Activated CD8-positive, alpha-beta memory T cell treated with anti-CD3 and anti-CD28 coated beads for 36 hours (primary cell): ENCODE data around the gene FOXD2. TPM values are rescaled to one million over a fixed set of nuclear protein-coding genes. Genes with fewer than 3 reads are reported as not detected.

Experiments used
- CTCF ChIA-PET: fragments of 350-600 bp; sonication (Branson Sonifier 250); formaldehyde crosslinking; loops from one replicate; lab custom pipeline; 2021; ENCODE audit warnings: antibody characterized with exemption; lab: Charles Lee
- POLR2A ChIA-PET: fragments of 350-600 bp; sonication (Branson Sonifier 250); formaldehyde crosslinking; loops from one replicate; lab custom pipeline; 2021; ENCODE audit warnings: antibody characterized with exemption; lab: Charles Lee
- total RNA-seq, 2 experiments: library from RNA; stranded (reverse); gene quantifications; one replicate each; pipeline ENCODE4 v1.2.3, GENCODE V29; 2021

The FOXD2 gene
- total RNA-seq, 2 experiments from 2014 or later: 0.06 to 0.13 TPM

DNA sequence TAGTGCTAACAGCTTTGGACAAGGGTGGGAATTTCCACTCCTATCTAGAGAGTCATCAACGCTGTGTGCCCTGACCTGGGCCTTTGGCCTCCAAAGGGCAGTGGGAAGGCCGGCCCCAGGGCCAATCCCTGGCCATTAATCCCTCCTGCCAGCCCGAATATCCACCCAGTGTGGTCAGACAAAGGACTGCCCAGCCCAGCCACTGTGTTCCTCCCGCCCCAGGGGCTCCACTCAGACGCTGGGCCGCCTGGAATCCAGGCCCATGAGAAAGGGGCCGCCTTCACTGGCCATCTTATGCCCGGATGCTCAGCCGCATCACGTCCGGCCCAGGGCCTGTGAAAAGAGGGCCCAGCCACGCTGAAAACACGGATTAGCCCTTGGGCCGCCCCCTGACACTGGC lies 25.4 kb upstream of the FOXD2 start:
- CTCF ChIA-PET: interaction anchor here (0.6 kb wide), 1 partner anchor 94 kb away, joined by 3 read pairs; no protein-coding TSS in a partner anchor
- POLR2A ChIA-PET: no interaction called here

DNA sequence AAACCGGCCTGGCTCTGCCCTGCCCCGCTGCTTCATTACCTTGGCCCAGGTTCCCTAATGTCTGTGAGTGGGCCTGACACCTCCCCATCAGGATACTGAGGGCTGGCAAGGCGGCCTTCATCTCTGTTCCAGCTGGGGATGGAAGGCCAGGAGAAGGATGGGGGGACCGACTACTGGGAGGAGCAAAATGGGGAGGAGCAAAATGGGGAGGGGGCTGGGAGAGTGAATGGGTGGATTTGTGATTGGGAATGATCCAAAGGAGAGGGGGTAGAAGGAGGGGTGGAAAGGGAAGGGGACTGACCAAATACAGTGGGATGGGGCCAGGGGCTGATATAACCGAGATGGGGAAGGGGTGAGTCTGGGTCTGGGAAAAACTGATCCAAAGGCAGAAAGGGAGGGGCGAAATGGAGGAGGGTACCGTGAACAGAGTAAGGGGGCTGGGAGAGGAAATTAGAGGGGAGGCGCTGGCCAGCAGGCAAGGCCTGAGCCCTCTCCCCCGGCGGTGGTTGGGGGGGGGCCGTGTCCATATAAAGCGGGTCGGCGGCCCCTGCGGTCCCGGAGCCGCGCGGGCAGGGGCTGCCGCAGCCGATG lies 22.0 kb upstream of the FOXD2 start, which contains the start of gene FOXE3:
Gene FOXE3, plus strand, starts transcription at position 558 of the 591 bp plus-strand sequence. Its CDS starts 31 bp downstream, at position 589.
- CTCF ChIA-PET: interaction anchor here (0.7 to 1.2 kb wide), 2 partner anchors 22 to 335 kb away, joined by 5 read pairs; partner anchors contain the start of gene FOXD2
- POLR2A ChIA-PET: no interaction called here

DNA sequence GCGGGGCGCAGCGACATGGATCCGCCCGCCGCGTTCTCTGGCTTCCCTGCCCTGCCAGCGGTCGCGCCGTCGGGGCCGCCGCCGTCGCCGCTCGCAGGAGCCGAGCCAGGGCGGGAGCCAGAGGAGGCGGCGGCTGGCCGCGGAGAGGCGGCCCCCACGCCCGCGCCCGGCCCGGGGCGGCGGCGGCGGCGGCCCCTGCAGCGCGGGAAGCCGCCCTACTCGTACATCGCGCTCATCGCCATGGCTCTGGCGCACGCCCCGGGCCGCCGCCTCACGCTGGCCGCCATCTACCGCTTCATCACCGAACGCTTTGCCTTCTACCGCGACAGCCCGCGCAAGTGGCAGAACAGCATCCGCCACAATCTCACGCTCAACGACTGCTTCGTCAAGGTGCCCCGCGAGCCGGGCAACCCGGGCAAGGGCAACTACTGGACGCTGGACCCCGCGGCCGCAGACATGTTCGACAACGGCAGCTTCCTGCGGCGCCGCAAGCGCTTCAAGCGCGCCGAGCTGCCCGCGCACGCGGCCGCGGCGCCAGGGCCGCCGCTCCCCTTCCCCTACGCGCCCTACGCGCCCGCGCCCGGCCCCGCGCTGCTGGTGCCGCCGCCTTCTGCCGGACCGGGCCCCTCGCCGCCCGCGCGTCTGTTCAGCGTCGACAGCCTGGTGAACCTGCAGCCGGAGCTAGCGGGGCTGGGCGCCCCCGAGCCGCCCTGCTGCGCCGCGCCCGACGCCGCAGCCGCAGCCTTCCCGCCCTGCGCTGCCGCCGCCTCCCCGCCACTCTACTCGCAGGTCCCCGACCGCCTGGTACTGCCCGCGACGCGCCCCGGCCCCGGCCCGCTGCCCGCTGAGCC lies 21.3 kb upstream of the FOXD2 start:
- CTCF ChIA-PET: no interaction called here
- POLR2A ChIA-PET: no interaction called here

DNA sequence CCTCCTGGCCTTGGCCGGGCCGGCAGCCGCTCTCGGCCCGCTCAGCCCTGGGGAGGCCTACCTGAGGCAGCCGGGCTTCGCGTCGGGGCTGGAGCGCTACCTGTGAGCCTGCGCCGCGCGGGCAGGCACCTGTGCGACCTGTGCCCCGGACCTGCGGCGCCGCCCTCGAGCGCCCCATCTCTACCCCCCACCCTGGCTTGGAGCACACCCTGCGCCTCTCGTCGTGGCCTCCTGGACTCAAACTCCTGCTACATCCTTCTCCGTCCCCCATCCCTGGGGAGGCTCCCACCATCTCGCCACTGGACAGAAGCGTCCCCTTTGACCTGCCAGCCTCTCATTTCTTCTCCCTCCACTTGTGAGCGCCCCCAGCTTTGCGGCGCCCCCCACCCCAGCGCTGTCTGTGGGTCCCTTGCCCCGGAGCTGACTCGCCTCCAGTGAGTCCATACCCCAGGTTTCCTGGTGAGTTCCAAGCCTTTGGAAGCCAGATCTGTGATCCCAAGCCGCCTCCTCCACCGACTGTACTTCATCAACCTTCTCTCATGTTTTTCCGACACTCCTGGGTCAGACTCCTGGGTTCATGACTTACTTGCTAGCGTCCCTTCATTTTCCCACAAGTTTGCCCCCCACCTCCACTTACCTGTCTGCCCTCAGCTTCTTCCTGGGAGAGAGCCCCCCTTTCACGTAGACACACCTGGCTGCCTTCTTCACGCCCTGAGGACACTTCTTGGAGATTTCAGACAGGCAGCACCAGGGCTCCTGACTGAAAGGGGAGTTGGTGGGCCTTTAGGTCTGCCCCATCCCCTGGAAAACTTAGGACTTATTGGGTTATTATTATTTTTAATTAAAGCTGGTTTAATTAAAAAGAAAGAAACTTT lies 20.4 kb upstream of the FOXD2 start:
- ChIA-PET CTCF (interaction anchor here (0.7 to 1.8 kb wide), 3 partner anchors 11 to 23 kb away, joined by 3 read pairs; no protein-coding TSS in a partner anchor), POLR2A (no interaction called here)

DNA sequence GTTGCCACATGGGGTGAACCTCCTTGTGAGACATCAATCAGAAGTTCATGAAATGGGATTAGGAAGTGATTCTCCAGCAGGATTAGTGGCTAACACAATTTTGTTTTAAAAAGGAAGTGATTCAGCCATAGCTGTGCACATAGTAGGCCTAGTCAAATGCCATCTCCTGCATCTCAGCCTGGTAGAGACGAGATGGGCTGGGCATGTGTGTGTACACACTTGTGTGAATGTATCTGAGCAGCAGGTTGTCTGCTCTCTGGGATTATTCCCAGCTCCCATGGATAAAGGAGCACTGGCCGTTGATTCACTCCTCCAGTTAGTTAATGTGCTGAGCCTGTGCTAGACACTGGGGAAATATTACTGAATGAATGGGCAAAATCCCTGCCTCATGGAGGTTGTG lies 19.7 kb upstream of the FOXD2 start:
- ChIA-PET CTCF (interaction anchor here (0.7 to 1.8 kb wide), 3 partner anchors 12 to 23 kb away, joined by 3 read pairs; no protein-coding TSS in a partner anchor), POLR2A (no interaction called here)

DNA sequence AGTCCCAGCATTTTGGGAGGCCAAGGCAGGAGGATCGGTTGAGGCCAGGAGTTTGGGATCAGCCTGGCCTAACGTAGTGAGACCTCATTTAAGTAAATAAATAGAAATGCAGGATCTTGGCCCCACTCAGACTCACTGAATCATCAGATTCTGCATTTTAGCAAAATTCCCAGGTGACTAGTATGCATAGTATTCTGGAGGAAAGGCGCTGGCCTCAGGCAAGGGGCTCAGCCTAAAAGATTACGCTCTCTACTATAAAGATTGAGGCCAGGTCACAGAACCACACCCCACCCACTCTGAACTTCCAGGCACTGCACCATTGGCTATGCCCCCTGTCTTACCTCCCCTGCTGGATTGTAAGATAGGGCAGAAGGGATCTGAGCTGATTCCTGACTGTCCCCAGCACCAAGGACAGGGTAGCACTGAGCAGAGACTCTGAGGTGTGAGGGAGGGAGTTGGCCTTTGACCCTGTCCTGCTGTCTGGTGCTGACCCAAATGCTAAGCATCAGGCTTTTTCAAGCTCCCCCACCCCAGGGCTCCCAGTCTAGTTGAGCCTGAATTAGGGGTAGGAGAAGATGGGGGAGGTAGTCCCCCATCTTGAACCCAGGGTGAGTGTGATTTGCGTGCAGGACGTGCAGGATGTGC lies 19.0 kb upstream of the FOXD2 start:
- ChIA-PET POLR2A (no interaction called here), CTCF (interaction anchor here (1.3 to 1.8 kb wide), 2 partner anchors 12 to 19 kb away, joined by 3 read pairs; no protein-coding TSS in a partner anchor)

DNA sequence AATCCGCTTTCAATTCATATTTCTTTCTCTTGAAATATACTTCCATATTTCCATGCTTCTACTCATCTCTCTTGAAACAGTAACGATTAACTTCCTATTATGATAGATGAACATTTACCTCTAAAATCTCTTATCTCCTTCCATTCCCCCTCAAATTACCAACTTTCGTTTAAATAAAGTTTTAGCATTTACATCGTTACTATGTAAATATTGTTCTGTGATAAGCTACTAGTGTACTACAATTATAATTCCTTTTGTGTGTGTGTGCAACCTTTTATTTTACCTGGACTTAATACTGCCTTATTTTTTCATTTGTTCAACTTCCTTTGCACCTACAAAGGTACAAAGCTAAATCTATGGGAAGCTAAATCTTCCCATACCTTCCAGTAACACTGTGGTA lies 17.3 kb upstream of the FOXD2 start:
- ChIA-PET POLR2A (interaction anchor here (0.7 kb wide), 1 partner anchor 90 kb away, joined by 9 read pairs; no protein-coding TSS in a partner anchor), CTCF (interaction anchor here (0.9 to 1.4 kb wide), 2 partner anchors 17 to 244 kb away, joined by 3 to 4 read pairs; partner anchors contain the start of gene FOXD2)

DNA sequence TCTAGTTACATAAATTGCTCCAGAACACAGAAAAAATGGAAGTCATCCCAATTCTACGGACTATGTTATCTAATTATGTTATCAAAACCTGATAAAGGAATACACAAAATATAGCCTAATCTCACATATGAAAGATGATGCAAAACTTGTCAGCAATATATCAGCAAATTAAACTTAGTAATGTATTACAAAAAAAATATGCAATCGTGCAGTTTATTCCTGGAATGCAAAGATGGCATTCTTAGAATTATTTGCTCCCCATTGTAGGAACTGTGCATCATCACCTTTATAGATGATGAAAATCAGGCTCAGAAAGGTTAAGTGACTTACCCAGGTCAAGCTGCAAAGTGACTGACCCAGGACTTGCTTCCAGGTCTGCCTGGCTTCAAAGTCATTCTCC lies 14.0 kb upstream of the FOXD2 start:
- CTCF ChIA-PET: interaction anchor here (0.8 kb wide), 1 partner anchor 243 kb away, joined by 3 read pairs; no protein-coding TSS in a partner anchor

DNA sequence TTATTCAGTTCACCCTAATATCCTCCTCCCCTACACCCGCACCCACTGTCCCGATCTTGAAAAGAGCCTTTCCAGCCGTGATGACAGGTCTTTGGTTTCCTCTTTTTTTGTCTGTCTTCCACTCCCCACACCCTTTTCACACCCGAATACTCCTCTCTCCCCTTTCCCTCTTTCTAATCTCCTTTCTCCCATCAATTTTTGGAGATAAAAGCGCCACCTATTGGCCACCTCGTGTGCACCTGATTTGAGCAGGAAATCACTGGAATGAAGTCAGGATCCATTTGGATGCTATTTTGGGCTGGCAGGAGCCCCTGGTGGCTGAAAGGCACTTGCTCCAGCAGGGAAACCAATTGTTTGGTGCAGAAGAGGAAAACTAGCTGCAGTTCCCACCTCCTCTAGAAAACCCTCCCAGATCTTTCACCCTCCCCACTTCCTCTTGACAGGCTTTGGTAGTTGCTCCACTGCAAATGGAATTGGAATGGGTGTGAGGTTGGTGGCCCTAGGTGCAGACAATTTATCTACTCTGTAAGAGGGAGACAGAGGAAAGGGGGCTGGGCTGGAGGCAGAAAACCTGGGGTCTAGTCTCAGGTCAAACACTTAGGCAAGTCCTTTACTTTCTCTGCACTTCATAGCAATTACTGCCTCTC lies 13.4 kb upstream of the FOXD2 start:
- CTCF ChIA-PET: no interaction called here
- POLR2A ChIA-PET: no interaction called here

More for the DNA sequence above, 14.0 kb upstream of the FOXD2 start:
- POLR2A ChIA-PET: no interaction called here

DNA sequence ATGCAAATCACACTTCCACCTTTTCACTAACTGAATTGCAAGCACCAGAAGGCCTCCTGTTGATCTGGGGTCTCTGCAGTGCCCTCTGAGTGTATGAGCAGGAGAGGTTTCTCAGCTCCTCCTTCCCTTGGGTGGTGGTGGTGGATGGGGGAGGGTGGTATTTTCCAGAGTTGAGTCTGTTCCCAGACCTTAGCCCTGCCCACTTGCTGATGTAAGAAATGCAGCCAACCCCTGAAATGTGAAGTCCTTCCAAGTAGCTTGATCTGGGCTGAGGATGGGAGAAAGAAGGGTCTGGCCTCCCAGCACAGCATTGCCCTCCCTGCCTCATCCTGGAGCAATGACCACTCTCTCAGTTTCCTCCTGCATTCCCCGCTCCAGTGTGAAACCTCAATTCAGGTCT lies 6.3 kb upstream of the FOXD2 start:
- ChIA-PET POLR2A (no interaction called here), CTCF (interaction anchor here (0.9 to 2.1 kb wide), 4 partner anchors 10 to 294 kb away, joined by 3 to 5 read pairs (median 4); no protein-coding TSS in a partner anchor)

DNA sequence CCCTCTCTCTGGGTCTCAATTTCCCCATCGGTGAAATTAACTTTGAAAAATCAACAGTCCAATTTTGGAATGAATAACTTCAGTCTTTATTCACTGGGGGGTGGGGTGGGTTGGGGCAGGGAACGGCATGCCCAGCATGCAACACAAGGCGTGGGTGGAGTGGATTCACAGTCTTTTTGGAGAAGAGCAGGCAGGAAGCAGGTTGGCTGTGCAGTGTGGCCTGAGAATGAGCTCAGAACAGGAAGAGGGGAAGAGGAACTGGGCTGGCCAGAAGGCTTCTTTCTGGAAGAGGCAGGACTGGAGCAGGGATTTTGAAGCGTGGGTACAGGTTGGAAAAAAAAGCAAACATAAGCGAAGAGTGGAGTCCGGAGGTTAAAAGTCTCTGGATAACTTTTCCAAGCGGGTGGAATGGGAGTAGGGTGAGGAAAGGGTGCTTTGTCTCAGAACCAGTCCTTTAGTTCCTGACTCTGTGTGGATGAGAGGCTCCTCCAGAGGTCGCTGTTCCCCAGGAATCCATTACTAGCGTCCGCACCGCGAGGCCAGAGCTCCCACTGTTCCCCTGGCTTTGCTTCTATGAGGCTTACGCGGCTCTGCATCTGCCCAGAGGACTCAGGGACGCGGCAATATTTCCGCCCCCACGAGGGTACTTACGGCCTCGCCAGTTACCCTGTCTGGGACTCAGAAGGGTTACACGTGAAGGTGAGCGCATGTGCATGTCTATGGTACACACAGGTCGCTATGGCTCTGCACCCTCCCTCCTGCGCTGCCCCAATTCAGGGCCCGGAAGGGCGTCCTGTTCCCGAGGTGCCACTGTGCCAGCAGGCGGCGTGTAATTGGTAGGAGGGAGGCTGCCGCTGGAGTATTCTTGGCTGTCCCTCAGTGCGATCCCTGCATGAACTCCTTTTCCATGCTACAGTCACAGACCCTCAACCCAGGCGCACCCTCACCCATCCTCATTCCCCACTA lies 5.5 kb upstream of the FOXD2 start:
- ChIA-PET CTCF (interaction anchor here (0.9 to 2.1 kb wide), 4 partner anchors 9 to 294 kb away, joined by 3 to 5 read pairs (median 4); no protein-coding TSS in a partner anchor), POLR2A (no interaction called here)

DNA sequence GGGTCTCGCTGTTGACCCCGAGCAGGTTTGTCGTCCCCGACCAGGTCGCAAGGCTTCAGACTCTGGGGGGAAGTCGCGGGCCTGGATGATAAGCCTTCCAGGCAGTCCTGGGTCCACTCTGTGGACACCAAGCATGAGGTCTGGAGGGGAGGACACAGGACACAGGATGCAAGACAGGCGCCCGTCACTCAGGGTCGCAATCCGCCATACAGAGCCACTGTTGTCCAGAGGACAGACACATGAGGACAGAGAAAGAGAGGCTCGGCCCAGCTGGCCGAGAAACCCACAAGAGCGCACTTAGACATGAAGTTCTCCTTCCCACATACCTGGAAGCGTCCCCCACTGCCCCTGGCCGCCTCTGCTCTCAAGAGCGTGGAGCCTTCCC lies 4.8 kb upstream of the FOXD2 start:
- POLR2A ChIA-PET: no interaction called here
- CTCF ChIA-PET: interaction anchor here (1.8 to 5.3 kb wide), 3 partner anchors 278 to 294 kb away, joined by 4 to 33 read pairs (median 5); no protein-coding TSS in a partner anchor

DNA sequence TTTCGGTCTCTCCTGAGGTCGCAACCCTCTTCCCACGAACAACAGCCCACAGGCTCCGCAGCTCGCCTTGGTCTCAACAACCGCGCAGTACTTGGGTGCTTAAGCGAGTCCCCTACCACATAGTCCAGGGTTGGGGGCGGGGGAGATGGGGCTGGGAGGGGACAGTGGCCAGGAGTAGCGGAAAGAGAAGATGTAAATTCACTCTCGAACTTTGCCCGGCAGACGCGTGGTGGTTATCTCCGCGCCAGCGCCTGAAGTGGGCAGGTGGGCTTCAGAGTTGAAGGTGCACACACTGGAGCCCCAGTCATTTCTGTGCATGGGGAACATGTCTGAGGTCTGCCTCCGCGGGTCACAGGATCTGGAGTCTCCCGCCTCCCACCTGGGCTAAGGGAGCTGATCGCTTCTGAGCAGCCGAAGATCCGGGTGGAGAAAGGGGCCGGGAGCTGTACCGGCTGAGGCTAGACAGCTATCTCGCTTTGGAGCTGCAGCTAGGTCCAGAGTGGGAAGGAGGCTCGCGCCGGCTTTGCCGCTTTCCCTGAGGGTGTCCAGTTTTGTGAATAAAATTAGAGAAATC lies 4.3 kb upstream of the FOXD2 start:
- CTCF ChIA-PET: interaction anchor here (0.7 to 5.3 kb wide), 4 partner anchors 45 to 294 kb away, joined by 3 to 33 read pairs (median 4); no protein-coding TSS in a partner anchor
- POLR2A ChIA-PET: no interaction called here

DNA sequence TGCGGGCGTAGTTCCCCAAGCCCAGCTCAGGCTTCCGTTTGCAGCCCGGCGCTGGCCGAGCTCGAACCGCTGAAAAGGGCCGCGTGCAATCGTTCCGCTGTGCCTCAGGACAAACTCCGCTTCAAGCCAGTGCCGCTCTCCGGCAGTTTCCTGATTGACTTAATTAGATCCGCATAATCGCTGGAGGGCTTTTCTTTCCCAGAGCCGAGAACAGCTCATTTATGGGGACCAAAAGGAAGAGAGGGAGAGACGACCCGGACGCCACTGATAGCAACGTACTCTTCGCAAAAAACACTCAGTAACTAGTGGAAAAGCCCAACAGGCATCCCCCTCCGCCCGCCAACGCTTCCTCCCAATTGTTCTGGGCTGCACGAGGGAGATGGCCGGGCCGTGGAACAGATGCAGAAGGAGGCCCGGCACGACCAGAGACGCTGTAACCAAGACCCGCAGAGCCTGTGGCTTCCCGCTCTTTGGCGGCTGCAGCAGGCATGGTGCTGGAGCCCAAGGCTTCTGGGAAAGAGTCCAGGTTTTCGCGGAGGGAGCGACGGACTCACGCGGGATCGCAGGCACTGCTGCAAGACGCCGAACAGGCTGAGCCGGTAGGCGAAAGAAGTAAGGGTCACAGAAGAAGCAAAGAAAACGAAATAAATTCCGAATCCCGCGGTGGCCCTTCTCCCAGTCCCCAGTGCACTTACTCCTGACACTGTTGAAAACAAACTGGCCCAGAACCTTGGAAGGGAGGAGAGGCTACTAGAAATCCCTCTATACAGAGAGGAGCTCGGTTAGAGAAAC lies 3.6 kb upstream of the FOXD2 start:
- ChIA-PET POLR2A (no interaction called here), CTCF (interaction anchor here (0.7 to 5.3 kb wide), 5 partner anchors 46 to 293 kb away, joined by 3 to 59 read pairs (median 9); no protein-coding TSS in a partner anchor)
